Measurements from ENCODE around the gene ST3GAL3.

ST3GAL3 gene

GRCh38 chr1:43969746-43970466 is 262.6 kb downstream of the ST3GAL3 start, which contains the start of gene DPH2:
Gene DPH2 (plus strand): TSS chr1:43970010. CDS start chr1:43970176, 166 bp downstream.
- peak; percentile 94 for DNase-seq

GRCh38 chr1:43970502-43970901 is 263.2 kb downstream of the ST3GAL3 start:
- no peak for DNase-seq

- DNase-seq = no peak
Measured at GRCh38 chr1:43970911-43971310, 263.6 kb downstream of the ST3GAL3 start.

- no peak for DNase-seq
Measured at GRCh38 chr1:43971336-43971980, 264.1 kb downstream of the ST3GAL3 start.

- DNase-seq = no peak
Measured at GRCh38 chr1:43973981-43974442, 266.7 kb downstream of the ST3GAL3 start.

- DNase-seq = peak; percentile 87
Measured at GRCh38 chr1:43974443-43975248, 267.3 kb downstream of the ST3GAL3 start, which contains the start of gene ATP6V0B. Gene ATP6V0B (plus strand): TSS chr1:43974960. CDS start chr1:43975041, 81 bp downstream.

- DNase-seq = peak; percentile 37
Measured at GRCh38 chr1:43975249-43975961, 268.1 kb downstream of the ST3GAL3 start.

GRCh38 chr1:43976045-43976444 is 268.7 kb downstream of the ST3GAL3 start:
- no peak for DNase-seq

GRCh38 chr1:43976890-43977289 is 269.6 kb downstream of the ST3GAL3 start:
- no peak for DNase-seq

- no peak for DNase-seq
Measured at GRCh38 chr1:43977376-43978263, 270.3 kb downstream of the ST3GAL3 start.

- no peak for DNase-seq
Measured at GRCh38 chr1:43978264-43978550, 270.9 kb downstream of the ST3GAL3 start.

- DNase-seq = no peak
Measured at GRCh38 chr1:43978551-43979260, 271.4 kb downstream of the ST3GAL3 start, which contains the start of gene B4GALT2. Gene B4GALT2 (plus strand): TSS chr1:43979210. CDS start chr1:43981161, 1,951 bp downstream.

GRCh38 chr1:43979261-43979527 is 271.9 kb downstream of the ST3GAL3 start:
- no peak for DNase-seq

- DNase-seq = no peak
Measured at GRCh38 chr1:43979528-43980254, 272.4 kb downstream of the ST3GAL3 start.

- no peak for DNase-seq
Measured at GRCh38 chr1:43980255-43981134, 273.2 kb downstream of the ST3GAL3 start.
